ENCODE results near the gene VAPA.
"Not testable (repeated sequence)": the region's sequence is repeated elsewhere in the genome, so short reads cannot be mapped to it uniquely, and the experiment has no call there.

The VAPA gene

DNA sequence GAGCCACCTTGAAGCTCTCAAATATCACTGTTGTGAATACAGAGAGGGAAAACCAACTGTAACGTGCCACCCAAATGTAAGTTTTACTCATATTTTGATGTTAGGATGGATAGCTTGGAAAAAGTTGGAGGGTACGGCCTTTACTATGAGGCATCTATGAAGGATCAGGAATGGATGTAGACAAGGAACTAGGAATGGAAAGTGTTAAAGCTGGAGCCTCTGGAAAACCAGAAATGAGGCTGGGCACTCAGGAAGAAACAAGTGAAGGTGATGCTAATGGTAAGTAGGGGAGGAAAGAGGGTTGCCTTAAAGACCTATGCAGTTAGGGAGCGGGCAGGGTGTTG, 27.8 kb upstream of the VAPA start:
- TF ChIP-seq, protein P1, sequence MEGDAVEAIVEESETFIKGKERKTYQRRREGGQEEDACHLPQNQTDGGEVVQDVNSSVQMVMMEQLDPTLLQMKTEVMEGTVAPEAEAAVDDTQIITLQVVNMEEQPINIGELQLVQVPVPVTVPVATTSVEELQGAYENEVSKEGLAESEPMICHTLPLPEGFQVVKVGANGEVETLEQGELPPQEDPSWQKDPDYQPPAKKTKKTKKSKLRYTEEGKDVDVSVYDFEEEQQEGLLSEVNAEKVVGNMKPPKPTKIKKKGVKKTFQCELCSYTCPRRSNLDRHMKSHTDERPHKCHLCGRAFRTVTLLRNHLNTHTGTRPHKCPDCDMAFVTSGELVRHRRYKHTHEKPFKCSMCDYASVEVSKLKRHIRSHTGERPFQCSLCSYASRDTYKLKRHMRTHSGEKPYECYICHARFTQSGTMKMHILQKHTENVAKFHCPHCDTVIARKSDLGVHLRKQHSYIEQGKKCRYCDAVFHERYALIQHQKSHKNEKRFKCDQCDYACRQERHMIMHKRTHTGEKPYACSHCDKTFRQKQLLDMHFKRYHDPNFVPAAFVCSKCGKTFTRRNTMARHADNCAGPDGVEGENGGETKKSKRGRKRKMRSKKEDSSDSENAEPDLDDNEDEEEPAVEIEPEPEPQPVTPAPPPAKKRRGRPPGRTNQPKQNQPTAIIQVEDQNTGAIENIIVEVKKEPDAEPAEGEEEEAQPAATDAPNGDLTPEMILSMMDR (IDR thresholded peaks at IDR 0.05; ENCODE audit: low read length, missing control alignments) = no peak
- no peak for DNase-seq (ENCODE audit: low read depth)
- H3K4me3 ChIP-seq (replicated peaks; ENCODE audit: low read depth, low read length) = no peak overlapping the region

GRCh38 chr18:9887992-9888391, 25.8 kb upstream of the VAPA start:
- DNase-seq (ENCODE audit: low read depth) = no peak
- TF ChIP-seq, protein P1 (IDR thresholded peaks at IDR 0.05; ENCODE audit: low read length, missing control alignments) = no peak
- no peak overlapping the region for H3K4me3 ChIP-seq (replicated peaks; ENCODE audit: low read depth, low read length)

GRCh38 chr18:9890196-9890595, 23.6 kb upstream of the VAPA start:
- H3K4me3 ChIP-seq (replicated peaks; ENCODE audit: low read depth, low read length) = no peak overlapping the region
- DNase-seq (ENCODE audit: low read depth) = no peak
- TF ChIP-seq, protein P1 (IDR thresholded peaks at IDR 0.05; ENCODE audit: low read length, missing control alignments) = no peak

DNA sequence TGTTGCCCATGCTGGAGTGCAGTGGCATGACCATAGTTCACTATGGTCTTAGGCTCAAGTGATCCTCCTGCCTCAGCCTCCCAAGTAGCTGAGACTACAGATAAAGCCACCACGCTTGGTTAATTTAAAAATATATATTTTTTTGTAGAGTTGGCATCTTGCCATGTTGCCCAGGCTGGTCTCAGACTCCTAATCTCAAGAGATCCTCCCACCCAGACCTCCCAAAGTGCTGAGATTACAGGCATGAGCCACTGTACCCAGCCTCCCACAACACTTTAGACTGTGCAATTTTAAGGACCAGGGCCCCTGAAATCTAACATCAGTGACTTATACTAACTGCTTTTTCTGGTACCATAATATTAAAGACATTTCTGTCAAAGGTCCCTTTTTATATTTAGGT, 22.9 kb upstream of the VAPA start:
- TF ChIP-seq, protein P1 (IDR thresholded peaks at IDR 0.05; ENCODE audit: low read length, missing control alignments) = no peak
- DNase-seq (ENCODE audit: low read depth) = no peak
- no peak overlapping the region for H3K4me3 ChIP-seq (replicated peaks; ENCODE audit: low read depth, low read length)

GRCh38 chr18:9891515-9891914, 22.3 kb upstream of the VAPA start:
- not testable (repeated sequence) for H3K4me3 ChIP-seq (replicated peaks; ENCODE audit: low read depth, low read length); DNase-seq (ENCODE audit: low read depth)

GRCh38 chr18:9894454-9895068, 19.3 kb upstream of the VAPA start:
- no peak for DNase-seq (ENCODE audit: low read depth)

DNA sequence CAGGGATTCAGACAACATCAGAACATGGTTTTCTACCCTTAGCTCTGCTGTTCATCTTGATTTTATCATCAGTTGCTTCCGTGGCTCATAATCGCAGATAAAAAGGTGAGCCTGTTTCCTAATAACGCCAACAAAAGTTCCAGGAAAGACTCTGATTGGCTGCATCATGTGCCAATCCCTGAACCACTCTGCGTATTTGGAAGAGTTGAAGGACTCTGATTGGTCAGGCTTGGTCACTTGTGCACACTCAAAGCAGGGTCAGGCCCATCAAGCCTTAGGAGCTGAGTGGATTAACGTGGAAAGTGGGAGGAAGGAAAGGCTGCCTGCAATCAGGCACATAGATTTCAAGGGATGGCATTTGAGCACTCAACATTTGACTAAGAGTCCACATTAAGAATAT, 16.7 kb upstream of the VAPA start:
- H3K4me3 ChIP-seq (replicated peaks; ENCODE audit: low read depth, low read length) = no peak overlapping the region
- TF ChIP-seq, protein P1 (IDR thresholded peaks at IDR 0.05; ENCODE audit: low read length, missing control alignments) = no peak
- no peak for DNase-seq (ENCODE audit: low read depth)

More at GRCh38 chr18:9894454-9895068, 19.3 kb upstream of the VAPA start:
- no peak overlapping the region for H3K4me3 ChIP-seq (replicated peaks; ENCODE audit: low read depth, low read length)
- TF ChIP-seq, protein P1 (IDR thresholded peaks at IDR 0.05; ENCODE audit: low read length, missing control alignments) = no peak

- DNase-seq (ENCODE audit: low read depth); H3K4me3 ChIP-seq (replicated peaks; ENCODE audit: low read depth, low read length): not testable (repeated sequence)
These were observed 16.0 kb upstream of the VAPA start for GRCh38 chr18:9897787-9898291.
